Peyer's patch (tissue), 4 donors: ENCODE data around the gene PRRT3. TPM values are rescaled to one million over a fixed set of nuclear protein-coding genes. Genes with fewer than 3 reads are reported as not detected.

Source experiments
- DNase-seq, 3 donors: peaks; one replicate each; pipeline ENCODE4 v3.0.0-alpha.2; 2017 to 2019
- H3K27ac ChIP-seq, 4 donors: fragments of 200-600 bp; sonication (generic); one replicate each; pipeline ENCODE4 v1.5.1; 2016 to 2019
- H3K27me3 ChIP-seq, 2 donors: fragments of 200-600 bp; sonication (generic); one replicate each; pipeline ENCODE4 v1.5.1; 2019
- H3K36me3 ChIP-seq, 3 donors: fragments of 200-600 bp; sonication (generic); one replicate each; pipeline ENCODE4 v1.5.1; 2016 to 2019
- H3K4me1 ChIP-seq, 4 donors: fragments of 200-600 bp; sonication (generic); one replicate each; pipeline ENCODE4 v1.5.1; 2016 to 2019
- H3K4me3 ChIP-seq, 4 donors: fragments of 200-600 bp; sonication (generic); 1 replicate in 3 of 4; 2 replicates in 1 of 4; pipeline ENCODE4 v1.5.1; 2016 to 2019; ENCODE audit warnings: mild to moderate bottlenecking in 1 of 4
- H3K9me3 ChIP-seq, 4 donors: fragments of 200-600 bp; sonication (generic); one replicate each; pipeline ENCODE4 v1.5.1; 2016 to 2019; ENCODE audit warnings: mild to moderate bottlenecking in 1 of 4
- CTCF ChIP-seq, 6 experiments: fragments of 450-650 bp in 4 of 6; fragments of 200-600 bp in 2 of 6; sonication (generic) in 1 of 6; IDR thresholded peaks; one replicate each; pipeline ENCODE4 v1.5.1; 2017 to 2019; ENCODE audit warnings: antibody characterized with exemption in 6 of 6, mild to moderate bottlenecking in 3 of 6, moderate library complexity in 1 of 6
- POLR2A ChIP-seq, 2 donors: fragments of 450-650 bp; IDR thresholded peaks; one replicate each; pipeline ENCODE4 v1.5.1; 2017; ENCODE audit warnings: antibody characterized with exemption in 2 of 2, mild to moderate bottlenecking in 2 of 2, moderate library complexity in 2 of 2
- total RNA-seq, 4 donors: library from RNA; depleted of rRNA; stranded (reverse); fragments of >200 nt; gene quantifications; one replicate each; pipeline ENCODE4 v1.1.0, GENCODE V29; 2016

The PRRT3 gene
- total RNA-seq, 4 donors from 2014 or later: 1.9 to 13.2 (median 3.6) TPM

- Histone ChIP-seq H3K4me1 (peaks cover 0 to 9% (median 1%) of the 10 kb centered on the region in 4 donors), H3K27ac (peak overlapping the region; percentile 58 to 84 (median 72)), H3K27me3 (no peaks in the 10 kb centered on the region), H3K4me3 (peak overlapping the region; percentile 39 to 70 (median 52)), H3K36me3 (no peaks in the 10 kb centered on the region), H3K9me3 (no peaks in the 10 kb centered on the region)
- TF ChIP-seq CTCF (IDR thresholded peaks at IDR 0.05): peak; percentile 42 to 97 (median 82)
- TF ChIP-seq POLR2A (IDR thresholded peaks at IDR 0.05): peak; percentile 50 to 57
- peak; percentile 68 to 93 (median 93) for DNase-seq
Observed at GRCh38 chr3:9946112-9947024, 5.8 kb downstream of the PRRT3 start.

- Histone ChIP-seq H3K27ac (no peak overlapping the region), H3K4me1 (peaks cover 0 to 8% (median 0%) of the 10 kb centered on the region in 4 donors), H3K36me3 (peaks cover 0 to 5% (median 0%) of the 10 kb centered on the region in 3 donors), H3K27me3 (no peaks in the 10 kb centered on the region), H3K4me3 (no peak overlapping the region), H3K9me3 (no peaks in the 10 kb centered on the region)
- no peak for TF ChIP-seq CTCF (IDR thresholded peaks at IDR 0.05)
- TF ChIP-seq POLR2A (IDR thresholded peaks at IDR 0.05): no peak
- no peak for DNase-seq
Observed at GRCh38 chr3:9945358-9945757, 6.8 kb downstream of the PRRT3 start.

GRCh38 chr3:9944271-9944670, 7.9 kb downstream of the PRRT3 start:
- H3K9me3 ChIP-seq: no peaks in the 10 kb centered on the region
- no peak overlapping the region for H3K27ac ChIP-seq
- H3K27me3 ChIP-seq: no peaks in the 10 kb centered on the region
- TF ChIP-seq CTCF (IDR thresholded peaks at IDR 0.05): no peak
- TF ChIP-seq POLR2A (IDR thresholded peaks at IDR 0.05): no peak
- DNase-seq: no peak
- no peak overlapping the region for H3K4me3 ChIP-seq
- peaks cover 0 to 5% (median 0%) of the 10 kb centered on the region in 3 donors for H3K36me3 ChIP-seq
- peaks cover 0 to 8% (median 0%) of the 10 kb centered on the region in 4 donors for H3K4me1 ChIP-seq

- no peaks in the 10 kb centered on the region for H3K9me3 ChIP-seq
- no peak for TF ChIP-seq CTCF (IDR thresholded peaks at IDR 0.05)
- no peak for TF ChIP-seq POLR2A (IDR thresholded peaks at IDR 0.05)
- H3K27ac ChIP-seq: no peak overlapping the region
- H3K27me3 ChIP-seq: no peaks in the 10 kb centered on the region
- DNase-seq: no peak
- peaks cover 0 to 6% (median 0%) of the 10 kb centered on the region in 3 donors for H3K36me3 ChIP-seq
- H3K4me3 ChIP-seq: no peak overlapping the region
- peaks cover 0 to 8% (median 0%) of the 10 kb centered on the region in 4 donors for H3K4me1 ChIP-seq
Observed at GRCh38 chr3:9942934-9943690, 9.1 kb downstream of the PRRT3 start.

GRCh38 chr3:9942164-9942563, 10.0 kb downstream of the PRRT3 start:
- Histone ChIP-seq H3K9me3 (no peaks in the 10 kb centered on the region), H3K36me3 (peaks cover 0 to 11% (median 0%) of the 10 kb centered on the region in 3 donors), H3K4me1 (no peaks in the 10 kb centered on the region), H3K4me3 (no peak overlapping the region), H3K27me3 (no peaks in the 10 kb centered on the region), H3K27ac (no peak overlapping the region)
- TF ChIP-seq POLR2A (IDR thresholded peaks at IDR 0.05) (no peak), CTCF (IDR thresholded peaks at IDR 0.05) (no peak)
- no peak for DNase-seq
